Measurements from ENCODE around the gene SPTAN1. TPM values are rescaled to one million over a fixed set of nuclear protein-coding genes. Genes with fewer than 3 reads are reported as not detected.
"Not testable (repeated sequence)": the region's sequence is repeated elsewhere in the genome, so short reads cannot be mapped to it uniquely, and the experiment has no call there.

The SPTAN1 gene
- total RNA-seq, 1 donor from 2014 or later, result 240 TPM

- H3K4me3 Mint-ChIP-seq, result peak within 1 kb of the TSS; percentile 90
- H3K27ac Mint-ChIP-seq, result peak within 1 kb of the TSS; percentile 100
- DNase-seq, result peak; percentile 99
- H3K27me3 Mint-ChIP-seq, result no peaks in the 10 kb centered on the region
- H3K4me1 Mint-ChIP-seq, result peaks cover 10% of the 10 kb centered on the region
- intact Hi-C loops (cut with micrococcal nuclease), result loop anchor here (1.0 to 5.0 kb wide), 5 partner anchors 28 to 226 kb away; partner anchors contain the start of genes ENDOG, LRRC8A, PKN3 and ZDHHC12
- no peaks in the 10 kb centered on the region for H3K9me3 Mint-ChIP-seq
- no peaks in the 10 kb centered on the region for H3K36me3 Mint-ChIP-seq (ENCODE audit: low read depth)
Observed at GRCh38 chr9:128656416-128657343, 104.3 kb downstream of the SPTAN1 start, which contains the start of gene DYNC2I2. TSS of gene DYNC2I2 (minus strand) at chr9:128656847. CDS start at chr9:128656726, 121 bp downstream.

DNA sequence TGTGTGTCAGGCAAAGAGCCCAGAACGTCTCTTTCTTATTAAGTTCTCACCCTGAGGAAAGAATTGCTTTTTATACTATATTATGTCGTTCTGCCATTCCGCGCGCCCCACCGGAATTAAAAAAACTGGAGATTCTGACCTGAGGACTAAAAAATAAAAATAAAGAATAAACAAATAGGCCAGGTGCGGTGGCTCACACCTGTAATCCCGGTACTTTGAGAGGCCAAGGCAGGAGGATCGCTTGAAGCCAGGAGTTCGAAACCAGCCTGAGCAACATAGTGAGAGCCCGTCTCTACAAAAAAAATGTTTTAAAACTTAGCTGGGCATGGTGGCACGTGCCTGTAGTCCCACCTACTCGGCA is 104.9 kb downstream of the SPTAN1 start:
- Mint-ChIP-seq H3K27me3 (no peaks in the 10 kb centered on the region), H3K4me3 (peak overlapping the region; percentile 90), H3K4me1 (peaks cover 10% of the 10 kb centered on the region), H3K27ac (peak overlapping the region; percentile 100), H3K9me3 (no peaks in the 10 kb centered on the region), H3K36me3 (ENCODE audit: low read depth) (no peaks in the 10 kb centered on the region)
- no peak for DNase-seq
- intact Hi-C loops (cut with micrococcal nuclease), result loop anchor here (2.0 to 5.0 kb wide), 4 partner anchors 45 to 225 kb away; partner anchors contain the start of genes ENDOG, LRRC8A, PKN3 and ZDHHC12

DNA sequence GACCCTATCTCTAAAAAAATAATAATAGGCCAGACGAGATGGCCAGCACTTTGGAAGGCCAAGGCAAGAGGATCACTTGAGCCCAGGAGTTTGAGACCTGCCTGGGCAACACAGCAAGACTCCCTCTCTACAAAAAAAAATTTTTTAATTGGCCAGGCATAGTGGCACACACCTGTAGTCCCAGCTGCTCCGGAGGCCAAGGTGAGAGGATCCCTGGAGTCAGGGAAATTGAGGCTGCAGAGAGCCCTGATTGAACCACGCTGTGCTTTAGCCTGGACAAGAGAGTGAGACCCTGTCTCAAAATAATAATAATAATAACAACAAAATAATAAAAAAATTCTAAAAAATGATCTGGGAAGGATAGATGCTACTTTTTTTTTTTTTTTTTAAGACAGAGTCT is 105.4 kb downstream of the SPTAN1 start:
- no peaks in the 10 kb centered on the region for H3K9me3 Mint-ChIP-seq
- H3K4me1 Mint-ChIP-seq, result peaks cover 10% of the 10 kb centered on the region
- H3K36me3 Mint-ChIP-seq (ENCODE audit: low read depth), result no peaks in the 10 kb centered on the region
- no peaks in the 10 kb centered on the region for H3K27me3 Mint-ChIP-seq
- no peak for DNase-seq
- intact Hi-C loops (cut with micrococcal nuclease), result loop anchor here (2.0 to 5.0 kb wide), 4 partner anchors 45 to 225 kb away; partner anchors contain the start of genes ENDOG, LRRC8A, PKN3 and ZDHHC12
- peak overlapping the region; percentile 100 for H3K27ac Mint-ChIP-seq
- H3K4me3 Mint-ChIP-seq, result no peak overlapping the region

DNA sequence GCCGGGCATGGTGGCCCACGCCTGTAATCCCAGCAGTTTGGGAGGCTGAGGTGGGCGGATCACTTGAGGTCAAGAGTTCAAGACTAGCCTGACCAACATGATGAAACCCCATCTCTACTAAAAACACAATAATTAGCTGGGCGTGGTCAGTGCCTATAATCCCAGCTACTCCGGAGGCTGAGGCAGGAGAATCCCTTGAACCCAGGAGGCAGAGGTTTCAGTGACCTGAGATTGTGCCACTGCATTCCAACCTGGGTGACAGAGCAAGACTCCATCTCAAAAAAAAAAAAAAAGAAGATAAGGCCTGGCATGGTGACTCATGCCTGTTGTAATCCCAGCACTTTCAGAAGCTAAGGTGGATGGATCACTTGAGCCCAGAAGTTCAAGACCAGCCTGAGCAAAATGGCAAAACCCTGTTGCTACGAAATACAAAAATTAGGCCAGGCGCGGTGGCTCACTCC is 114.1 kb downstream of the SPTAN1 start:
- DNase-seq; H3K4me1 Mint-ChIP-seq; H3K4me3 Mint-ChIP-seq; H3K27ac Mint-ChIP-seq; H3K36me3 Mint-ChIP-seq (ENCODE audit: low read depth); H3K27me3 Mint-ChIP-seq; intact Hi-C loops (cut with micrococcal nuclease); H3K9me3 Mint-ChIP-seq: not testable (repeated sequence)

- H3K4me3 Mint-ChIP-seq, result no peak overlapping the region
- intact Hi-C loops (cut with micrococcal nuclease), result no loop called here
- H3K4me1 Mint-ChIP-seq, result no peaks in the 10 kb centered on the region
- no peak overlapping the region for H3K27ac Mint-ChIP-seq
- H3K9me3 Mint-ChIP-seq, result no peaks in the 10 kb centered on the region
- H3K27me3 Mint-ChIP-seq, result no peaks in the 10 kb centered on the region
- no peaks in the 10 kb centered on the region for H3K36me3 Mint-ChIP-seq (ENCODE audit: low read depth)
- DNase-seq, result no peak
Observed at GRCh38 chr9:128669786-128670185, 117.4 kb downstream of the SPTAN1 start.

GRCh38 chr9:128675382-128675781 is 123.0 kb downstream of the SPTAN1 start:
- Mint-ChIP-seq H3K4me3 (no peak overlapping the region), H3K27ac (no peak overlapping the region), H3K9me3 (no peaks in the 10 kb centered on the region), H3K4me1 (no peaks in the 10 kb centered on the region), H3K36me3 (ENCODE audit: low read depth) (no peaks in the 10 kb centered on the region), H3K27me3 (no peaks in the 10 kb centered on the region)
- intact Hi-C loops (cut with micrococcal nuclease), result no loop called here
- DNase-seq, result no peak

- Mint-ChIP-seq H3K4me1 (no peaks in the 10 kb centered on the region), H3K4me3 (no peak overlapping the region), H3K9me3 (no peaks in the 10 kb centered on the region), H3K36me3 (ENCODE audit: low read depth) (no peaks in the 10 kb centered on the region), H3K27ac (no peak overlapping the region), H3K27me3 (no peaks in the 10 kb centered on the region)
- intact Hi-C loops (cut with micrococcal nuclease), result no loop called here
- DNase-seq, result no peak
Observed at GRCh38 chr9:128677794-128678193, 125.4 kb downstream of the SPTAN1 start.

Other genes starting within 250 kb of the SPTAN1 start
- gene TRUB2, start 230.1 kb upstream of the SPTAN1 start, total RNA-seq, result 40.4 and 43.0 TPM in 2 replicates
- gene COQ4, start 229.7 kb upstream of the SPTAN1 start, total RNA-seq, result 60.7 and 61.4 TPM in 2 replicates
- gene SLC27A4, start 212.1 kb upstream of the SPTAN1 start, total RNA-seq, result 37.0 and 37.9 TPM in 2 replicates
- gene URM1, start 181.2 kb upstream of the SPTAN1 start, total RNA-seq, result 87.2 and 98.3 TPM in 2 replicates
- 1.3 and 1.6 TPM in 2 replicates for gene CERCAM, start 131.7 kb upstream of the SPTAN1 start, total RNA-seq
- gene ODF2, start 96.6 kb upstream of the SPTAN1 start, total RNA-seq, result 60.8 and 64.8 TPM in 2 replicates
- 53.3 and 54.1 TPM in 2 replicates for gene GLE1, start 47.9 kb upstream of the SPTAN1 start, total RNA-seq
- gene DYNC2I2, start 104.3 kb downstream of the SPTAN1 start, total RNA-seq, result 47.4 and 47.7 TPM in 2 replicates
- gene SET, start 136.6 kb downstream of the SPTAN1 start, total RNA-seq, result 831 and 846 TPM in 2 replicates
- 22.9 and 24.3 TPM in 2 replicates for gene PKN3, start 149.9 kb downstream of the SPTAN1 start, total RNA-seq
- gene ZDHHC12, start 171.5 kb downstream of the SPTAN1 start, total RNA-seq, result 46.9 and 48.4 TPM in 2 replicates
- gene ZER1, start 219.3 kb downstream of the SPTAN1 start, total RNA-seq, result 12.3 and 14.4 TPM in 2 replicates
- gene TBC1D13, start 234.7 kb downstream of the SPTAN1 start, total RNA-seq, result 19.2 and 19.9 TPM in 2 replicates